HEK293T (cell line): ENCODE measurements around the gene AGBL4.

Source experiments
- CTCF ChIA-PET: fragments of 350-600 bp; formaldehyde crosslinking; extraction: SDS; loops from one replicate; lab custom pipeline; 2021; ENCODE audit warnings: antibody characterized with exemption, inconsistent platforms; lab: Yijun Ruan, JAX
- POLR2A ChIA-PET: fragments of 350-600 bp; formaldehyde crosslinking; extraction: SDS; loops from one replicate; lab custom pipeline; 2020; ENCODE audit warnings: antibody characterized with exemption, inconsistent platforms; lab: Yijun Ruan, JAX
- DNase-seq: peaks from one replicate; pipeline ENCODE4 v3.0.0; 2012; ENCODE audit warnings: mixed read lengths; ENCODE audit errors: extremely low spot score
- ARNT ChIP-seq: fragments of 450-650 bp; IDR thresholded peaks from 2 replicates; pipeline ENCODE4 v1.6.1; 2017; ENCODE audit warnings: mild to moderate bottlenecking
- BHLHE40 ChIP-seq: fragments of 450-650 bp; IDR thresholded peaks from 2 replicates; pipeline ENCODE4 v1.6.1; 2016; ENCODE audit warnings: mild to moderate bottlenecking, moderate library complexity, borderline replicate concordance
- CTBP1 ChIP-seq: fragments of 450-650 bp; IDR thresholded peaks from 2 replicates; pipeline ENCODE4 v1.6.1; 2016; ENCODE audit warnings: borderline replicate concordance
- ELF4 ChIP-seq: fragments of 450-650 bp; IDR thresholded peaks from 2 replicates; pipeline ENCODE4 v1.6.1; 2017; ENCODE audit warnings: antibody characterized with exemption
- FOXA1 ChIP-seq: fragments of 450-650 bp; IDR thresholded peaks from 2 replicates; pipeline ENCODE4 v1.6.1; 2016; ENCODE audit warnings: mild to moderate bottlenecking
- FOXK2 ChIP-seq: fragments of 450-650 bp; IDR thresholded peaks from 2 replicates; pipeline ENCODE4 v1.6.1; 2016; ENCODE audit warnings: mild to moderate bottlenecking
- FOXM1 ChIP-seq: fragments of 450-650 bp; IDR thresholded peaks from 2 replicates; pipeline ENCODE4 v1.6.1; 2017; ENCODE audit warnings: mild to moderate bottlenecking, borderline replicate concordance
- HDGF ChIP-seq: fragments of 450-650 bp; IDR thresholded peaks from 2 replicates; pipeline ENCODE4 v1.6.1; 2017; ENCODE audit warnings: antibody characterized with exemption, borderline replicate concordance
- L3MBTL2 ChIP-seq: fragments of 450-650 bp; conservative IDR thresholded peaks from 2 replicates; pipeline ENCODE4 v1.6.1; 2016; ENCODE audit warnings: mild to moderate bottlenecking
- LEF1 ChIP-seq: fragments of 450-650 bp; IDR thresholded peaks from 2 replicates; pipeline ENCODE4 v1.6.1; 2017; ENCODE audit warnings: mild to moderate bottlenecking, borderline replicate concordance
- NFRKB ChIP-seq: fragments of 450-650 bp; IDR thresholded peaks from 2 replicates; pipeline ENCODE4 v1.6.1; 2016; ENCODE audit warnings: mild to moderate bottlenecking, moderate library complexity
- SP1 ChIP-seq: fragments of 450-650 bp; IDR thresholded peaks from 2 replicates; pipeline ENCODE4 v1.6.1; 2017
- SUZ12 ChIP-seq: fragments of 450-650 bp; IDR thresholded peaks from 2 replicates; pipeline ENCODE4 v1.6.1; 2016; ENCODE audit warnings: mild to moderate bottlenecking
- TARDBP ChIP-seq: fragments of 450-650 bp; IDR thresholded peaks from 2 replicates; pipeline ENCODE4 v1.6.1; 2016
- ZNF384 ChIP-seq: fragments of 450-650 bp; IDR thresholded peaks from 2 replicates; pipeline ENCODE4 v1.6.1; 2016
- TF ChIP-seq, protein P1 (sequence below): fragments of 450-650 bp; IDR thresholded peaks from 2 replicates; pipeline ENCODE4 v1.6.1; 2016

Gene AGBL4

GRCh38 chr1:49466961-49467360, 556.8 kb downstream of the AGBL4 start:
- no peak for TF ChIP-seq BHLHE40
- POLR2A ChIA-PET = no interaction called here
- DNase-seq = no peak
- CTCF ChIA-PET = no interaction called here

GRCh38 chr1:49465486-49466185, 558.1 kb downstream of the AGBL4 start:
- CTCF ChIA-PET = no interaction called here
- DNase-seq = no peak
- POLR2A ChIA-PET = no interaction called here
- TF ChIP-seq SUZ12 (no peak), ZNF384 (no peak), FOXK2 (no peak), BHLHE40 (no peak), FOXM1 (no peak), TARDBP (no peak), ELF4 (no peak), FOXA1 (no peak), NFRKB (no peak), L3MBTL2 (no peak), CTBP1 (no peak), LEF1 (no peak), SP1 (no peak), HDGF (no peak), ARNT (no peak)

DNA sequence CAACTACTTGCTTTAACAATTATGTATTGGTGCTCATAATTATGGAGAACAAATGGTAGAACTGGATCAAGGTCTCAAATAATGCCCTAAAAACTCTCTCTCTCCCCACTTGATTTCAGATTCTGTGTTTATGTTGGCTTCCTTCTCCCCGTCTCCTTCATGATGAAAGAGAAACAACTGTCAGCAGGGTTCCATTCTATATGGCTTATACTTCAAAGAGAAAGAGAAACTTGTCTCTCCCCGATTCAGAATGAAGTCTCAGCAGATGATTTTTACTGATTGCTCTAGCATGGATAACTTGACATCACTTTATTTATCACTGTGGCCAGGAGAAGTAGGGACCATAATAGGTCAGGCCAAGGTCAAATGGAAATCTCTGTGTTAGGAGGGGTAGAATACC, 575.6 kb downstream of the AGBL4 start:
- no peak for DNase-seq
- TF ChIP-seq FOXK2 (no peak), BHLHE40 (no peak), SP1 (no peak), LEF1 (no peak), HDGF (no peak), SUZ12 (no peak), ZNF384 (no peak), NFRKB (no peak), L3MBTL2 (no peak), ELF4 (no peak), TARDBP (no peak)
- POLR2A ChIA-PET = no interaction called here
- CTCF ChIA-PET = no interaction called here

- CTCF ChIA-PET = no interaction called here
- TF ChIP-seq SP1 (no peak), ELF4 (no peak), HDGF (no peak), FOXK2 (no peak), TARDBP (no peak), ARNT (no peak), LEF1 (no peak)
- TF ChIP-seq, protein P1, sequence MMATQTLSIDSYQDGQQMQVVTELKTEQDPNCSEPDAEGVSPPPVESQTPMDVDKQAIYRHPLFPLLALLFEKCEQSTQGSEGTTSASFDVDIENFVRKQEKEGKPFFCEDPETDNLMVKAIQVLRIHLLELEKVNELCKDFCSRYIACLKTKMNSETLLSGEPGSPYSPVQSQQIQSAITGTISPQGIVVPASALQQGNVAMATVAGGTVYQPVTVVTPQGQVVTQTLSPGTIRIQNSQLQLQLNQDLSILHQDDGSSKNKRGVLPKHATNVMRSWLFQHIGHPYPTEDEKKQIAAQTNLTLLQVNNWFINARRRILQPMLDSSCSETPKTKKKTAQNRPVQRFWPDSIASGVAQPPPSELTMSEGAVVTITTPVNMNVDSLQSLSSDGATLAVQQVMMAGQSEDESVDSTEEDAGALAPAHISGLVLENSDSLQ = no peak
- no peak for DNase-seq
- POLR2A ChIA-PET = no interaction called here
Observed at GRCh38 chr1:49436865-49437264, 586.9 kb downstream of the AGBL4 start.

GRCh38 chr1:49435291-49435690, 588.5 kb downstream of the AGBL4 start:
- ChIA-PET CTCF (no interaction called here), POLR2A (no interaction called here)
- DNase-seq = no peak
- TF ChIP-seq, protein P1 = no peak
- TF ChIP-seq LEF1 (no peak), ELF4 (no peak), SP1 (no peak), ARNT (no peak), NFRKB (no peak), L3MBTL2 (no peak), FOXA1 (no peak), FOXM1 (no peak), FOXK2 (no peak), BHLHE40 (no peak), CTBP1 (no peak), SUZ12 (no peak), ZNF384 (no peak), HDGF (no peak), TARDBP (no peak)

- ChIA-PET CTCF (no interaction called here), POLR2A (no interaction called here)
- no peak for DNase-seq
- TF ChIP-seq, protein P1 = no peak
- TF ChIP-seq ELF4 = no peak
- TF ChIP-seq NFRKB = no peak
- no peak for TF ChIP-seq SUZ12
- no peak for TF ChIP-seq BHLHE40
- no peak for TF ChIP-seq HDGF
- TF ChIP-seq FOXA1 = no peak
- TF ChIP-seq L3MBTL2 = no peak
- TF ChIP-seq LEF1 = no peak
- no peak for TF ChIP-seq TARDBP
- TF ChIP-seq SP1 = no peak
- no peak for TF ChIP-seq FOXK2
Observed at GRCh38 chr1:49424782-49425181, 599.0 kb downstream of the AGBL4 start.

GRCh38 chr1:49416758-49417157, 607.0 kb downstream of the AGBL4 start:
- no peak for DNase-seq
- no peak for TF ChIP-seq HDGF
- TF ChIP-seq TARDBP = no peak
- no peak for TF ChIP-seq SUZ12
- no peak for TF ChIP-seq BHLHE40
- no peak for TF ChIP-seq NFRKB
- no peak for TF ChIP-seq FOXA1
- TF ChIP-seq ELF4 = no peak
- TF ChIP-seq ARNT = no peak
- TF ChIP-seq, protein P1 = no peak
- no peak for TF ChIP-seq L3MBTL2
- no peak for TF ChIP-seq LEF1
- ChIA-PET CTCF (interaction anchor here (0.7 kb wide), 1 partner anchor 693 kb away, joined by 3 read pairs; no protein-coding TSS in a partner anchor), POLR2A (no interaction called here)
